ENCODE data around the gene NCAM1.

The NCAM1 gene

GRCh38 chr11:113263458-113264259 is 302.4 kb downstream of the NCAM1 start:
- TF ChIP-seq WT1 (tag by site-specific recombination; IDR thresholded peaks at IDR 0.05) (no peak), ZNF518A (tag by site-specific recombination; conservative IDR thresholded peaks at IDR 0.05; ENCODE audit: low read depth) (no peak), BCL11A (tag by site-specific recombination; IDR thresholded peaks at IDR 0.05; ENCODE audit: low read depth) (no peak), ZBTB21 (tag by site-specific recombination; IDR thresholded peaks at IDR 0.05) (no peak), ZSCAN23 (tag by site-specific recombination; IDR thresholded peaks at IDR 0.05) (no peak)
- TF ChIP-seq, protein P1, sequence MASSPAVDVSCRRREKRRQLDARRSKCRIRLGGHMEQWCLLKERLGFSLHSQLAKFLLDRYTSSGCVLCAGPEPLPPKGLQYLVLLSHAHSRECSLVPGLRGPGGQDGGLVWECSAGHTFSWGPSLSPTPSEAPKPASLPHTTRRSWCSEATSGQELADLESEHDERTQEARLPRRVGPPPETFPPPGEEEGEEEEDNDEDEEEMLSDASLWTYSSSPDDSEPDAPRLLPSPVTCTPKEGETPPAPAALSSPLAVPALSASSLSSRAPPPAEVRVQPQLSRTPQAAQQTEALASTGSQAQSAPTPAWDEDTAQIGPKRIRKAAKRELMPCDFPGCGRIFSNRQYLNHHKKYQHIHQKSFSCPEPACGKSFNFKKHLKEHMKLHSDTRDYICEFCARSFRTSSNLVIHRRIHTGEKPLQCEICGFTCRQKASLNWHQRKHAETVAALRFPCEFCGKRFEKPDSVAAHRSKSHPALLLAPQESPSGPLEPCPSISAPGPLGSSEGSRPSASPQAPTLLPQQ (tag by site-specific recombination; IDR thresholded peaks at IDR 0.05), result no peak
- Histone ChIP-seq H3K4me1 (ENCODE audit: control insufficient read depth, insufficient read depth, low read length) (no peaks in the 10 kb centered on the region), H3K4me3 (ENCODE audit: low read depth, low read length) (no peak overlapping the region), H3K27ac (ENCODE audit: extremely low read depth, low read depth, low read length) (no peak overlapping the region), H3K36me3 (ENCODE audit: control insufficient read depth in 2 of 2, insufficient read depth in 1 of 2, low read length in 2 of 2) (peaks cover 0 to 20% of the 10 kb centered on the region in 2 experiments; a peak in 1 of 3 replicates), H3K9me3 (ENCODE audit: control insufficient read depth, insufficient read depth, low read depth, low read length) (no peaks in the 10 kb centered on the region)
- ChIA-PET CTCF (interaction anchor here (1.0 kb wide), 1 partner anchor 314 kb away, joined by 3 read pairs; no protein-coding TSS in a partner anchor), POLR2A (no interaction called here)

DNA sequence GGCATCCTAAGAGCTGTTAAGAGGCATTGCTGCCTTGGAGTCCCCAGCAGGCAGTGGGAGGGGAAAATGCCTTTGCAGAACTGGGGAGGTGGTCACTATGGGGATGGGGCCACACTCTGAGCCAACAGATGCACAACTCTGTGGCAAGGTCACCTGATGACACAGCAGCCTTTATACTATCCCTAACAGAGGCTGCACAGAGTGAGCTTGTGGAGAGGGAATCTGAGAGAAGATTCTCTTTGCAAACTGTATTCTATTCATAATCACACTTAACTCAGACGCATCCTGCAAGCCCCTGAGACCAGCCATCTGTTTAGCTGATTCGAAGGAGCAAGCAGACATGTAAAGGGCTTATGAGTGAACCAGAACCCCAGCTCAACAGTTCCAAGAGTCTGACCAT is 304.1 kb downstream of the NCAM1 start:
- Histone ChIP-seq H3K27ac (ENCODE audit: extremely low read depth, low read depth, low read length) (no peak overlapping the region), H3K4me1 (ENCODE audit: control insufficient read depth, insufficient read depth, low read length) (no peaks in the 10 kb centered on the region), H3K36me3 (ENCODE audit: control insufficient read depth in 2 of 2, insufficient read depth in 1 of 2, low read length in 2 of 2) (peaks cover 0 to 15% of the 10 kb centered on the region in 2 experiments; a peak in 1 of 3 replicates), H3K9me3 (ENCODE audit: control insufficient read depth, insufficient read depth, low read depth, low read length) (no peaks in the 10 kb centered on the region), H3K4me3 (ENCODE audit: low read depth, low read length) (no peak overlapping the region)
- POLR2A ChIA-PET, result no interaction called here
- TF ChIP-seq ZNF544 (tag by site-specific recombination; IDR thresholded peaks at IDR 0.05) (no peak), ZNF138 (tag by site-specific recombination; IDR thresholded peaks at IDR 0.05; ENCODE audit: borderline replicate concordance) (no peak), ZNF654 (tag by site-specific recombination; IDR thresholded peaks at IDR 0.05; ENCODE audit: low read depth) (no peak), ZFP37 (tag by site-specific recombination; IDR thresholded peaks at IDR 0.05) (no peak), ZNF19 (tag by site-specific recombination; IDR thresholded peaks at IDR 0.05; ENCODE audit: low read depth) (no peak)
- TF ChIP-seq, protein P2, sequence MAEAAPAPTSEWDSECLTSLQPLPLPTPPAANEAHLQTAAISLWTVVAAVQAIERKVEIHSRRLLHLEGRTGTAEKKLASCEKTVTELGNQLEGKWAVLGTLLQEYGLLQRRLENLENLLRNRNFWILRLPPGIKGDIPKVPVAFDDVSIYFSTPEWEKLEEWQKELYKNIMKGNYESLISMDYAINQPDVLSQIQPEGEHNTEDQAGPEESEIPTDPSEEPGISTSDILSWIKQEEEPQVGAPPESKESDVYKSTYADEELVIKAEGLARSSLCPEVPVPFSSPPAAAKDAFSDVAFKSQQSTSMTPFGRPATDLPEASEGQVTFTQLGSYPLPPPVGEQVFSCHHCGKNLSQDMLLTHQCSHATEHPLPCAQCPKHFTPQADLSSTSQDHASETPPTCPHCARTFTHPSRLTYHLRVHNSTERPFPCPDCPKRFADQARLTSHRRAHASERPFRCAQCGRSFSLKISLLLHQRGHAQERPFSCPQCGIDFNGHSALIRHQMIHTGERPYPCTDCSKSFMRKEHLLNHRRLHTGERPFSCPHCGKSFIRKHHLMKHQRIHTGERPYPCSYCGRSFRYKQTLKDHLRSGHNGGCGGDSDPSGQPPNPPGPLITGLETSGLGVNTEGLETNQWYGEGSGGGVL (tag by site-specific recombination; IDR thresholded peaks at IDR 0.05), result no peak
- CTCF ChIA-PET, result no interaction called here

GRCh38 chr11:113267493-113267892 is 306.3 kb downstream of the NCAM1 start:
- ChIA-PET CTCF (interaction anchor here (0.7 kb wide), 1 partner anchor 15 kb away, joined by 3 read pairs; no protein-coding TSS in a partner anchor), POLR2A (no interaction called here)
- TF ChIP-seq ZNF510 (tag by site-specific recombination; IDR thresholded peaks at IDR 0.05; ENCODE audit: insufficient replicate concordance) (no peak), ZNF530 (tag by site-specific recombination; IDR thresholded peaks at IDR 0.05; ENCODE audit: low read depth) (no peak), GLIS1 (tag by site-specific recombination; IDR thresholded peaks at IDR 0.05) (no peak), BCL11B (tag by site-specific recombination; IDR thresholded peaks at IDR 0.05; ENCODE audit: low read depth) (no peak), KLF16 (tag by site-specific recombination; IDR thresholded peaks at IDR 0.05) (no peak), HOXC10 (CRISPR knock-in tag; IDR thresholded peaks at IDR 0.05) (no peak), ZSCAN18 (tag by site-specific recombination; IDR thresholded peaks at IDR 0.05) (no peak)

More at GRCh38 chr11:113267493-113267892, 306.3 kb downstream of the NCAM1 start:
- no peaks in the 10 kb centered on the region for H3K4me1 ChIP-seq (ENCODE audit: control insufficient read depth, insufficient read depth, low read length)
- no peaks in the 10 kb centered on the region for H3K9me3 ChIP-seq (ENCODE audit: control insufficient read depth, insufficient read depth, low read depth, low read length)
- H3K36me3 ChIP-seq (ENCODE audit: control insufficient read depth in 2 of 2, insufficient read depth in 1 of 2, low read length in 2 of 2), result no peaks in the 10 kb centered on the region
- H3K4me3 ChIP-seq (ENCODE audit: low read depth, low read length), result no peak overlapping the region
- no peak overlapping the region for H3K27ac ChIP-seq (ENCODE audit: extremely low read depth, low read depth, low read length)

All from HEK293 (cell line).